ENCODE results near the gene TMEM41A.
"Not testable (repeated sequence)": the region's sequence is repeated elsewhere in the genome, so short reads cannot be mapped to it uniquely, and the experiment has no call there.

TMEM41A gene

DNA sequence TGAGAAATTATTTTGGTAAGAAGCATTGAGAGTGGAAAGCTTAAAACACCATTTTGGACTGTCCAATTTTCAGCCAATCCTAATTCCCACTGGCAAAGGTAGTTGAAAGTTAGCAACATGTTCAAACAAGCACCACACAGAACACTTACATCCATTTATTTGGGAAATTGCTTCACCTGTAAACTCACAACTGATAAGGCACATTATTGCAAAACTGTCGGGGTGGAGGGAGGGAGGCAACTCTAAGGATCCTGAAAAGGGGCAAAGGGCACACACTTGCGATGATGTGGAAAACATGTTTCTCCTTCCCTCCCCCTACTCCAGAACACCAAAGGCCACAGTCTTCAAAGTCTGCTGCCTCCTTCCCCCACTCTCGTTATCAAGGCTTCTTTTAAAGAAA, 9.4 kb downstream of the TMEM41A start:
- no peaks in the 10 kb centered on the region for H3K4me1 ChIP-seq (ENCODE audit: control insufficient read depth, insufficient read depth, low read length)
- H3K4me3 ChIP-seq (ENCODE audit: low read length in 2 of 2): no peak overlapping the region
- H3K9ac ChIP-seq (ENCODE audit: low read length in 2 of 2): no peak overlapping the region
- H3K9me3 ChIP-seq (ENCODE audit: control insufficient read depth in 2 of 2, low read length in 2 of 2): no peaks in the 10 kb centered on the region
- H3K27me3 ChIP-seq (ENCODE audit: control insufficient read depth in 1 of 2, insufficient read depth in 2 of 2, low read length in 2 of 2): no peaks in the 10 kb centered on the region
- H3K36me3 ChIP-seq (ENCODE audit: control insufficient read depth in 2 of 2, insufficient read depth in 2 of 2, low read length in 2 of 2): peaks cover 39 to 45% of the 10 kb centered on the region in 2 donors
- H3K27ac ChIP-seq (ENCODE audit: low read length): no peak overlapping the region

DNA sequence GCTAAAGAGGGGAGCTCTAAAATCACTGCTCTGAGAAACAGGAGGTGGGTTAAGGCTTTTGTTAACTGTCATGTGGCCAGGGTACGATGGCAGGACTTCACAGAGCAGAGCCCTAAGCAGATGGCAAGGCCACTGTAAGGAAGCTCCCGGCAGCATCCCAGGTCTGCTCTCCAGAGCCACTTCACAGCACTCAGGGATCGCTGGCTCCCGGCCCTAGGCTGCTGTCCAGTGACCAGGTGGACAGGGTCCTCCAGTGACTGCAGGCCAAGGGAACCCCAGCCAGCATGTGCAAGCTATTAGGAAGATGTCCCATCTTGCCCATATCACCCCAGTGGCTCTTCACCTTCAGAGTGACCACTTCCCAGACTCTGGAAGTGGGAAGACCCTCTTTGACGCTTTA, 10.4 kb downstream of the TMEM41A start:
- Histone ChIP-seq H3K9me3 (ENCODE audit: control insufficient read depth in 2 of 2, low read length in 2 of 2) (no peaks in the 10 kb centered on the region), H3K4me1 (ENCODE audit: control insufficient read depth, insufficient read depth, low read length) (no peaks in the 10 kb centered on the region), H3K36me3 (ENCODE audit: control insufficient read depth in 2 of 2, insufficient read depth in 2 of 2, low read length in 2 of 2) (peaks cover 31 to 37% of the 10 kb centered on the region in 2 donors), H3K27ac (ENCODE audit: low read length) (no peak overlapping the region), H3K9ac (ENCODE audit: low read length in 2 of 2) (no peak overlapping the region), H3K27me3 (ENCODE audit: control insufficient read depth in 1 of 2, insufficient read depth in 2 of 2, low read length in 2 of 2) (no peaks in the 10 kb centered on the region), H3K4me3 (ENCODE audit: low read length in 2 of 2) (no peak overlapping the region)

DNA sequence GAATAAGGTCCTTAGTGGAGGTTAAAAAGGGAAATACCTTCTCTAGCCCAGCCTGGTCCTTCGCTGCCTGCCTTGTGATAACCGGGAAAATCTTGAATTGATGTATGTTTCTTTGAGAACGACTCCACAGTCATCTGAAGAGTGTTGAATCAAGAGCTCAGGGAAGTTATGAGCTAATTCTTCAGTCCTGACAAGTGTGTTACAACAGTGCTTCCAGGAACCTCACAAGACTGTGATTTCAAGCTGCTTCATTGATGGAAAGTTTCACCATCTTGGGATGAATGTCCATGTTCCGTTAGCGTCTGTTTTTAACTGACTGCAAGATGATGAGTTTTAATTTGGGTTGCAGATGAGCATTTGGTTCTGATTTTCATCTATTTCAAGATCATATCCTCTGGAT, 12.4 kb downstream of the TMEM41A start:
- no peaks in the 10 kb centered on the region for H3K9me3 ChIP-seq (ENCODE audit: control insufficient read depth in 2 of 2, low read length in 2 of 2)
- no peak overlapping the region for H3K9ac ChIP-seq (ENCODE audit: low read length in 2 of 2)
- no peaks in the 10 kb centered on the region for H3K27me3 ChIP-seq (ENCODE audit: control insufficient read depth in 1 of 2, insufficient read depth in 2 of 2, low read length in 2 of 2)
- no peaks in the 10 kb centered on the region for H3K4me1 ChIP-seq (ENCODE audit: control insufficient read depth, insufficient read depth, low read length)
- peaks cover 36% of the 10 kb centered on the region in 2 donors for H3K36me3 ChIP-seq (ENCODE audit: control insufficient read depth in 2 of 2, insufficient read depth in 2 of 2, low read length in 2 of 2)
- H3K27ac ChIP-seq (ENCODE audit: low read length): no peak overlapping the region
- H3K4me3 ChIP-seq (ENCODE audit: low read length in 2 of 2): no peak overlapping the region

DNA sequence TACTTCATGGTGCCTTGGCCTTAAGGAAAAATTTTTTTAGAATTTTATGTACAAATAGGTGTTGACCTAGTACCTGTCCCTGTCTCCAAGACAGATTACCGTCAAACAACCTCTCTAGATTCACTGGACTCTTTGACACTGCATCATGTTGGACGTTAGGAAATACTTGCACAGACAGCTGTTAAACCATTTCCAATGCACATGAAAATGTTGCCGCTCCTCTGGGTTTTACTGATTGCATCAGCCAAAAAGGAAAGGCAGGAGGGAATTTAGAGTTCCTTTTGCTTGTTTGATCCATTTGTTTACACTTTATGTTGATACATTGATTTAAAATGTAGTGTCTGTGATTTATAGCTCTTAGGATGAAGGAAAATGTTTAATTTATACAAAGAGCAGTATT, 14.5 kb downstream of the TMEM41A start:
- H3K9me3 ChIP-seq (ENCODE audit: control insufficient read depth in 2 of 2, low read length in 2 of 2): no peaks in the 10 kb centered on the region
- no peak overlapping the region for H3K9ac ChIP-seq (ENCODE audit: low read length in 2 of 2)
- no peak overlapping the region for H3K4me3 ChIP-seq (ENCODE audit: low read length in 2 of 2)
- H3K4me1 ChIP-seq (ENCODE audit: control insufficient read depth, insufficient read depth, low read length): no peaks in the 10 kb centered on the region
- no peaks in the 10 kb centered on the region for H3K27me3 ChIP-seq (ENCODE audit: control insufficient read depth in 1 of 2, insufficient read depth in 2 of 2, low read length in 2 of 2)
- no peak overlapping the region for H3K27ac ChIP-seq (ENCODE audit: low read length)
- peaks cover 42 to 44% of the 10 kb centered on the region in 2 donors for H3K36me3 ChIP-seq (ENCODE audit: control insufficient read depth in 2 of 2, insufficient read depth in 2 of 2, low read length in 2 of 2)

DNA sequence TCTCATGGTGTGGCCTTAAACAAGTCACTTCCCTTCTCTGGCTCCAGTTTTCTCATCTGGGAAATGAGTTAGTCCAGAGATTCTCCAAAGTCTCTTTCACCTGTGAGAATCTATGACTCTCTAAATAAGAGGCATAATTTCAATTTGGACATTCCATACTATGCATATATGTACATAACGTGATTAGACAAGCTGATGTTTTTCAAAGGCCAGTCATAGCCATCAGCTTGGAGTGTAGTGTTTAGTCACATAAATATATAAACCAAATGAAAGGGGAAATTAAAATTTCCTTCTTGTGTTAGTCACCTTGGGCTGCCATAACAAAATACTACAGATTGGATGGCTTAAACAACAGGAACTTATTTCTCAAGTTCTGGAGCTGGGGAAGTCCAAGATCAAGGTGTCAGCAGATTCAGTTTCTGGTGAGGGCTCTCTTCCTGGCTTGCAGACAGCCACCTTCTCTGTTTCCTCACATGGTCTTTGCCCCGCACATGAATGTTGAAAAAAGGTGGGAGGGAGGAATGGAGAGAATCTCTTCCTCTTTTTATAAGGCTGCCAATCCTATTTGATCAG, 19.4 kb downstream of the TMEM41A start:
- no peak overlapping the region for H3K27ac ChIP-seq (ENCODE audit: low read length)
- no peaks in the 10 kb centered on the region for H3K9me3 ChIP-seq (ENCODE audit: control insufficient read depth in 2 of 2, low read length in 2 of 2)
- H3K4me3 ChIP-seq (ENCODE audit: low read length in 2 of 2): no peak overlapping the region
- no peaks in the 10 kb centered on the region for H3K4me1 ChIP-seq (ENCODE audit: control insufficient read depth, insufficient read depth, low read length)
- no peak overlapping the region for H3K9ac ChIP-seq (ENCODE audit: low read length in 2 of 2)
- peaks cover 28 to 29% of the 10 kb centered on the region in 2 donors for H3K36me3 ChIP-seq (ENCODE audit: control insufficient read depth in 2 of 2, insufficient read depth in 2 of 2, low read length in 2 of 2)
- no peaks in the 10 kb centered on the region for H3K27me3 ChIP-seq (ENCODE audit: control insufficient read depth in 1 of 2, insufficient read depth in 2 of 2, low read length in 2 of 2)

DNA sequence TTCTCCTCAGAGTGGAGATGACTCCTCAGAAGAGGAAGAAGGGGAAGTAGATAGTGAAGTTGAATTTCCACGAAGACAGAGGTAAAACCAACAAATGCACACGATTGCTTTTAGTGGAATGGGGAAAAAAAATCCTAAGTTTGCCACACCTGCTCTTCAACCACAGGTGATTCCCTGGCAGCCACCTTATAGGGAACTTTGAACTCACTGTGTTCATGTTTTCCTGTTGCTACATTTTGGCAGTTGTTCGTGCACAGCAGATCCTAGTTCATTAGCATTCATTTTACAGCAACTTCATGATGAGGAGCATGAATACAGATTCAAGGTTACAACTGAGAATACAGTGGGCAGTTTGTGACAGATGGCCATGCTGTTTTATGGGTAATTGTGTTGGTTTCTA, 21.5 kb downstream of the TMEM41A start:
- Histone ChIP-seq H3K36me3 (ENCODE audit: control insufficient read depth in 2 of 2, insufficient read depth in 2 of 2, low read length in 2 of 2) (peaks cover 29 to 30% of the 10 kb centered on the region in 2 donors), H3K9ac (ENCODE audit: low read length in 2 of 2) (no peak overlapping the region), H3K4me3 (ENCODE audit: low read length in 2 of 2) (no peak overlapping the region), H3K9me3 (ENCODE audit: control insufficient read depth in 2 of 2, low read length in 2 of 2) (no peaks in the 10 kb centered on the region), H3K27me3 (ENCODE audit: control insufficient read depth in 1 of 2, insufficient read depth in 2 of 2, low read length in 2 of 2) (no peaks in the 10 kb centered on the region), H3K4me1 (ENCODE audit: control insufficient read depth, insufficient read depth, low read length) (no peaks in the 10 kb centered on the region), H3K27ac (ENCODE audit: low read length) (no peak overlapping the region)

DNA sequence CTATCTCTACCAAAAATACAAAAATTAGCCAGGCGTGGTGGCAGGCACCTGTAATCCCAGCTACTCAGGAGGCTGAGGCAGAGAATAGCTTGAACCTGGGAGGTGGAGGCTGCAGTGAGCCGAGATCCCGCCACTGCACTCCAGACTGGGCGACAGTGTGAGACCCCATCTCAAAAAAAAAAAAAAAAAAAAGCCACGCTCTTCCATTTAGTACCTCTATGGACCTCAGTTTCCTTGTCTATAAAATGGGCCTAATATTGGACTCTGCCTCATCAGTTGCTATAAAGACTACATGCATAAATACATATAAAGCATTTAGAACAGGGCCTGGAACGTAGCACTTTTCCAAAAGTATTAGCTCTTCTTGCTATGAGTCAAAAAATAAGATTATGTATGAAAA, 23.9 kb downstream of the TMEM41A start:
- peaks cover 17 to 23% of the 10 kb centered on the region in 2 donors for H3K36me3 ChIP-seq (ENCODE audit: control insufficient read depth in 2 of 2, insufficient read depth in 2 of 2, low read length in 2 of 2)
- H3K27me3 ChIP-seq (ENCODE audit: control insufficient read depth in 1 of 2, insufficient read depth in 2 of 2, low read length in 2 of 2); H3K9me3 ChIP-seq (ENCODE audit: control insufficient read depth in 2 of 2, low read length in 2 of 2); H3K27ac ChIP-seq (ENCODE audit: low read length); H3K4me1 ChIP-seq (ENCODE audit: control insufficient read depth, insufficient read depth, low read length); H3K9ac ChIP-seq (ENCODE audit: low read length in 2 of 2); H3K4me3 ChIP-seq (ENCODE audit: low read length in 2 of 2): not testable (repeated sequence)

- Histone ChIP-seq H3K27me3 (ENCODE audit: control insufficient read depth in 1 of 2, insufficient read depth in 2 of 2, low read length in 2 of 2) (no peaks in the 10 kb centered on the region), H3K9me3 (ENCODE audit: control insufficient read depth in 2 of 2, low read length in 2 of 2) (no peaks in the 10 kb centered on the region), H3K27ac (ENCODE audit: low read length) (no peak overlapping the region), H3K4me3 (ENCODE audit: low read length in 2 of 2) (no peak overlapping the region), H3K36me3 (ENCODE audit: control insufficient read depth in 2 of 2, insufficient read depth in 2 of 2, low read length in 2 of 2) (peaks cover 20% of the 10 kb centered on the region in 2 donors), H3K9ac (ENCODE audit: low read length in 2 of 2) (no peak overlapping the region), H3K4me1 (ENCODE audit: control insufficient read depth, insufficient read depth, low read length) (no peaks in the 10 kb centered on the region)
Observed at GRCh38 chr3:185473290-185473815, 25.5 kb downstream of the TMEM41A start.

- H3K36me3 ChIP-seq (ENCODE audit: control insufficient read depth in 2 of 2, insufficient read depth in 2 of 2, low read length in 2 of 2): peaks cover 29 to 32% of the 10 kb centered on the region in 2 donors
- H3K27ac ChIP-seq (ENCODE audit: low read length): no peak overlapping the region
- no peak overlapping the region for H3K9ac ChIP-seq (ENCODE audit: low read length in 2 of 2)
- no peaks in the 10 kb centered on the region for H3K27me3 ChIP-seq (ENCODE audit: control insufficient read depth in 1 of 2, insufficient read depth in 2 of 2, low read length in 2 of 2)
- H3K4me1 ChIP-seq (ENCODE audit: control insufficient read depth, insufficient read depth, low read length): no peaks in the 10 kb centered on the region
- H3K4me3 ChIP-seq (ENCODE audit: low read length in 2 of 2): no peak overlapping the region
- H3K9me3 ChIP-seq (ENCODE audit: control insufficient read depth in 2 of 2, low read length in 2 of 2): no peaks in the 10 kb centered on the region
Observed at GRCh38 chr3:185470323-185470722, 28.5 kb downstream of the TMEM41A start.

GRCh38 chr3:185469542-185469941, 29.3 kb downstream of the TMEM41A start:
- Histone ChIP-seq H3K4me1 (ENCODE audit: control insufficient read depth, insufficient read depth, low read length) (no peaks in the 10 kb centered on the region), H3K4me3 (ENCODE audit: low read length in 2 of 2) (no peak overlapping the region), H3K36me3 (ENCODE audit: control insufficient read depth in 2 of 2, insufficient read depth in 2 of 2, low read length in 2 of 2) (peaks cover 27 to 37% of the 10 kb centered on the region in 2 donors), H3K27ac (ENCODE audit: low read length) (no peak overlapping the region), H3K9me3 (ENCODE audit: control insufficient read depth in 2 of 2, low read length in 2 of 2) (no peaks in the 10 kb centered on the region), H3K27me3 (ENCODE audit: control insufficient read depth in 1 of 2, insufficient read depth in 2 of 2, low read length in 2 of 2) (no peaks in the 10 kb centered on the region), H3K9ac (ENCODE audit: low read length in 2 of 2) (no peak overlapping the region)

DNA sequence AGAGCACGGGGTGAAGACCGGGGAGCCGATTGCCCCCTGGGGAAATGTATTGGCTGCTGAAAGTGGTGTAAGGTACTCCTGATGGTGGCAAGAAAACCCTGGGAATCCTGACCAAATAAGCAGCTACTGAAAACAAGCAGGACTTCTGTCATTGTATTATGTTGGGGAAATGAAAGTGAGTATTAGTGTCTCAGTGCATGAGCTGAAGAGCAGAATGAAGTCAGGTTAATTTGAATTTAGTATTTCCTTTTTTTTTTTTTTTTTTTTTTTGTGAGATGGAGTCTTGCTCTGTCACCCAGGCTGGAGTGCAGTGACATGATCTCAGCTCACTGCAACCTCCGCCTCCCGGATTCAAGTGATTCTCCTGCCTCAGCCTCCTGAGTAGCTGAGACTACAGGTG, 32.7 kb downstream of the TMEM41A start:
- H3K27me3 ChIP-seq (ENCODE audit: control insufficient read depth in 1 of 2, insufficient read depth in 2 of 2, low read length in 2 of 2); H3K9me3 ChIP-seq (ENCODE audit: control insufficient read depth in 2 of 2, low read length in 2 of 2); H3K27ac ChIP-seq (ENCODE audit: low read length); H3K4me3 ChIP-seq (ENCODE audit: low read length in 2 of 2); H3K4me1 ChIP-seq (ENCODE audit: control insufficient read depth, insufficient read depth, low read length); H3K9ac ChIP-seq (ENCODE audit: low read length in 2 of 2): not testable (repeated sequence)
- H3K36me3 ChIP-seq (ENCODE audit: control insufficient read depth in 2 of 2, insufficient read depth in 2 of 2, low read length in 2 of 2): peaks cover 19 to 28% of the 10 kb centered on the region in 2 donors

All from stomach smooth muscle (tissue), 2 donors.